HG02870 (cell line): Measurements from ENCODE around the gene GLIPR2.
"Not testable (repeated sequence)": the region's sequence is repeated elsewhere in the genome, so short reads cannot be mapped to it uniquely, and the experiment has no call there.

Experiments
- ATAC-seq: cut with Tn5 transposase; IDR thresholded peaks from one replicate; pipeline ENCODE4 v1.9.1; 2021; ENCODE audit warnings: mild to moderate bottlenecking, moderate library complexity; ENCODE audit not compliant: unreplicated experiment

Gene GLIPR2

GRCh38 chr9:36161187-36161586, 24.7 kb downstream of the GLIPR2 start:
- ATAC-seq: no peak

DNA sequence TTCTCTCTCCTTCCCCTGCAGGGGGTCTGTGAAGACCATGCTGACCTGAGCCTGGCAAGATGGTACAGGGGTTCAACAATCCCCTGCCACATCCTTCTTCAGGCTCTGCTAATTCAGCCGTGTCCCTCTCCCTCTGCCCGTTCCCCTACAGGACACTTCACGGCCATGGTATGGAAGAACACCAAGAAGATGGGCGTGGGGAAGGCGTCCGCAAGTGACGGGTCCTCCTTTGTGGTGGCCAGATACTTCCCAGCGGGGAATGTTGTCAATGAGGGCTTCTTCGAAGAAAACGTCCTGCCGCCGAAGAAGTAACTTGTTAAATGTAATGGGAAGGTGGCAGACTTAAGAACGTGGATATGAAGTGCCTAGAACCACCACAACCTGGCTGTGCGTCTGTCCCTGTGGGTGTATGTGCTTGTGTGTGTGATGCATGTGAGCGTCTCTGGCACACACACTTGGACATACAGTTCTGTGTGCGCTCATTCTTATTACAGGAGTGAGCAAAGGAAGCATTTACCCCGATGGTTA, 25.7 kb downstream of the GLIPR2 start:
- no peak for ATAC-seq

DNA sequence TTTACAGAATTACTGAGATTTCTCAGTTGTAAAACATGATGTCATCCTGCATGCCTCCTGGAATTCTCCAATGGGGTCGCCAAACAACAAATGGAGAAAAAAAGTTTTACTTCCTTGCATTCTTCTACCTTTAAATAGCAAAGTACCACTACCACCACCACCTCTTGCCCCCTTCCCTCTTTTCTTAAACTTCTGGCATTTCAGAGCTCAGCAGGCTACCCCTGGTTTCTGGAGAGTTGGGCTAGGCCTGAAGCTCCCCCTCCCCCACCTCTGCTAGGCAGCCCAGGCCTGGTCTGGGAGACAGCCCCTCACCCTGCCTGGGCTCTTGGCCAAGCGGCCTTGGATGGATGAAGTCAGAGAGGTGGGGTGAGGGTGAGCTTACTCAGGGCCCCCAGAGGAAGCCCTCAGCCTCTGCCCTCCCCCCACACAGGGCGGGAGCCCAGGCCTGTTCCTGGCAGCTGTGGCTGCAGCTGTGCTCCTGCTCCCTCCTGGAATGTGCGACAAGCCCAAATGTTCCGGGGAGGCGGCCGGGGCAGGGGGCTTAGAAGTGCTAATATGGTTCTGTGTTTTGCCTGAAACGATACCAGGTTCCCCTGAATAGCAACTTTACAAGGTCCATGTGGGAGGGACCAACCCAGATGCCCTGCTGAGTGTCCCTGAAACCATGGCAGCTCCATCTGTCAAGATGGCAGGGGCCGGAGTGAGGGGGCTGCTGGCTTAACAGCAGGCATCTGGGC, 26.7 kb downstream of the GLIPR2 start:
- no peak for ATAC-seq

GRCh38 chr9:36163786-36164170, 27.2 kb downstream of the GLIPR2 start:
- no peak for ATAC-seq

DNA sequence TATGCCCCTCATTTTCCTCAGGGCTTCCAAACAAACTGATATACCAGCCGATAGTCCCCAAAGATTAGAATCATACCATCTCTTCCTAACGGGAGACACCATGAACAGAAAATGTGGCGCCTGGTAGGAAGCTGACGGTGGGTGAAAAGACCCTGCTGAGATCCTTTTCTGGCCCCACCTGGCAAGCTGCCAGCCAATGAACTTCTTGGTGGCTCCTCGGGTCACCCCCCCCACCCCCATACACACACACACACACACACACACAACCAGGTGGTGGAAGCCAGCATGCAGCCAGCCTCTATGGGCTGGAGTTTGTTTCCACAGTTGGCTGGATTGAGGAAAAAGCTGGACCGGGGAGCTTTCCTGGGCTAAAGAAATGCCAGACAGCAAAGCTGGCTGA, 27.8 kb downstream of the GLIPR2 start:
- no peak for ATAC-seq

DNA sequence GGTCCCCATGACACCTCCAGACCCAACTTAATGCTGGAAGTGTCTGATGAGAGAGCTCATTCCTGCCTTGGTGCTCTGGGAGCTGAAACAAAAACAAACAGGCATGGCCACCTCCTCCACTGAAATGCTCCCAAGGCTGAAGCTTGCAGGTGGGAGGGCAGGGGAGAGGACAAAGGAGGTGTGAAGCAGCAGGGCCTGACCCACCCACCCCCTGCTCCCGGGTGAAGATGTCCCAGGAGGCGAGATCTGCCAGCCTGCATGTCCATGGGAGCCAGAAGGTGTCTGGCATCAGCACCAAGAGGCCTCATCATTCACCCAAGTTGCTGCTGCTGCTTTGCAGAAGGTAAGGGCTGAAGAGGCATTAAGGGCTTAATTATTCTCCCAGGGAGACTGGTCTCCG, 28.5 kb downstream of the GLIPR2 start:
- no peak for ATAC-seq

DNA sequence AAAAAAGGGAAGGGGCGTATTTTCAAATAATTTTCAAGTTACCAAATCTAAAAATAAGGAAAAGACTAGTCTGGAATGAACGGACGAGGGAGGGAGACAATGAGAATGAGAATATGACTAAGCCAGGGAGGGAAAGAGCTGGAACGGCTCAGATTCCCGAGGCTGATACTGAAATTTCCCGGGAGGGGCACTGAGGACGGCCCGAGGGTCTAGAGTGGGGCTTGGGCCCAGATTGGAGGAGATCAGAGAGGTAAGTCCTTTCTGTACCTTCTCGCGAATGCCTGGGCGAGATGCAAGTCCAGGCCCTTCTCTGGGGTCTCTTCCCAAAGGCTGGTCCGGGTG, 29.3 kb downstream of the GLIPR2 start:
- no peak for ATAC-seq

GRCh38 chr9:36166168-36166927, 29.8 kb downstream of the GLIPR2 start:
- ATAC-seq: peak; percentile 84

- no peak for ATAC-seq
Observed at GRCh38 chr9:36169166-36169565, 32.6 kb downstream of the GLIPR2 start, which contains the start of gene CCIN. TSS of gene CCIN (plus strand) at chr9:36169388. CDS start at chr9:36169503, 115 bp downstream.

- no peak for ATAC-seq
Observed at GRCh38 chr9:36169708-36170107, 33.2 kb downstream of the GLIPR2 start.

GRCh38 chr9:36170531-36170930, 34.0 kb downstream of the GLIPR2 start:
- no peak for ATAC-seq

DNA sequence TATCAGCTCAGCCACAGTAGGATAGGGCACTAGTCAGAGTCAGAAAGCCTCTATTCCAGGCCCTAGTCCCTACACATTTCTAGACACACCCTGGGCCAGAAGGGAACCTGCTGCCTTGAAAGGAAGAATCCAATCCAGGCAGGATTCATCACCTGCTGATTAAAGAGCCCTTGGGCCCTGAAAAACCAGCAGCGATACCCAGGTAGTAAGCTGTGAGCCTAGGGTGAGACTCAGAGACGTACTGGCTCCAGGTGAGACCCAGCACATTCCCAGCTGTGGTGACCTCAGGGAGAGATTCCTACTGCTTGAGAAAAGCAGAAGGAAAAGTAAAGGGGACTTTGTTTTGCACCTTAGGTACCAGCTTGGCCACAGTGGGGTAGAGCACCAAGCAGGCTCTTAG, 37.3 kb downstream of the GLIPR2 start:
- ATAC-seq: no peak

- no peak for ATAC-seq
Observed at GRCh38 chr9:36174271-36174670, 37.7 kb downstream of the GLIPR2 start.

- ATAC-seq: no peak
Observed at GRCh38 chr9:36174731-36175130, 38.2 kb downstream of the GLIPR2 start.

DNA sequence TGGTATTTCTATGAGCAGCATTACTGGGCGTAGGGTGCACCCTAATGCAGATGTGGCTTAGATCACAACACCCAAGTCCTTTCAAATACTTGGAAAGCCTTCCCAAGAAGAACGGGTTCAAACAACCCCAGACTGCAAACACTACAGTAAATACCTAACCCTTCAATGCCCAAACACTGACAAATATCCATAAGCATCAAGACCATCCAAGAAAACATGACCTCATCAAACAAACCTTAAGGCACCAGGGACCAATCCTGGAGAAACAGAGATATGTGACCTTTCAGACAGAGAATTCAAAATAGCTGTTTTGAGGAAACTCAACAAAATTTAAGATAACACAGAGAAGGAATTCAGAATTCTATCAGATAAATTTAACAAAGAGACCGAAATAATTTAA, 38.7 kb downstream of the GLIPR2 start:
- not testable (repeated sequence) for ATAC-seq

- not testable (repeated sequence) for ATAC-seq
Observed at GRCh38 chr9:36176496-36176895, 40.0 kb downstream of the GLIPR2 start.

GRCh38 chr9:36177571-36177970, 41.0 kb downstream of the GLIPR2 start:
- ATAC-seq: no peak

DNA sequence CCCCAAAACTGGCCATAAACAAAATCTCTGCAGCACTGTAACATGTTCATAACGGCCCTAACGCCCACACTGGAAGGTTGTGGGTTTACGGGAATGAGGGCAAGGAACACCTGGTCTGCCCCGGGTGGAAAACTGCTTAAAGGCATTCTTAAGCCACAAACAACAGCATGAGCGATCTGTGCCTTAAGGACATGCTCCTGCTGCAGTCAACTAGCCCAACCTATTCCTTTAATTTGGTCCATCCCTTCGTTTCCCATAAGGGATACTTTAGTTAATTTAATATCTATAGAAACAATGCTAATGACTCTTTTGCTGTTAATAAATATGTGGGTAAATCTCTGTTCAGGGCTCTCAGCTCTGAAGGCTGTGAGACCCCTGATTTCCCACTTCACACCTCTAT, 43.7 kb downstream of the GLIPR2 start:
- ATAC-seq: not testable (repeated sequence)

DNA sequence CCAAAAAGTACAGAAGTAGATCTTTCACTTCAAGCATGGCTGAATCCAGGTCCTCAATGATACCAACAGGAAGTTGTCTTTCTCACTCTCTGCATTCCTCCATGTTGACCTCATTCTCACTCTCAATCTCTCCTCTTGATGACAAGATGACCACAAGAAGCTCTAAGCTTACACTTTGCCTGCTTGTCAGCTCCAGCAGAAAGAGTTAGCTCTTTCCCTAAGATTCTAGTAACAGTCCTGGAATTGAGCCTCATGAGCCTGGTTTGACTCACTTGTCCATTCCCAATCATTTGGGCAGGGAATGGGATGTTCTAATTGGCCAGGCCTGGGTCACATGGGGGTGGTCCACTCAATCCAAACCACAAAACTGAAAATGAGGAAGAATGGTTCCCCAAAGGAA, 50.9 kb downstream of the GLIPR2 start:
- no peak for ATAC-seq

- no peak for ATAC-seq
Observed at GRCh38 chr9:36188212-36188611, 51.7 kb downstream of the GLIPR2 start.

DNA sequence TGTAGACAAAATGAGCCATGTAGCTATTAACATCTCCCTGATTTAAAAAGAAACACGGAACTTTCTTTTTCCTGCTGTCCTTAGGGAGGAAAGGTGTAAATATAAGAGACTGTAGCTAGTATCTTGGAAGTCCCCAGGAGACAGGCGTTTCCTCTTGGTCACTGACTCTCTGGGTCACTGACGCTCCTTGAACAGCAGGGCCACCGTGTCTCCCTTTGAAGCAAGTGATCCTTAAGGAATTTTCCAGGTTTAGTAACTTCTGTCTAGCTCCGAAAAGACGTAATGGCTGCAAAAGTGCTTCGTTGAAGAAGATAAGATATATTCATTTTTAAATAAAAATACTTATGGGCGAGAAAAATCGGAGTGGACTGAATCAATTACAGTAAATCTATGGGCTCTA, 53.4 kb downstream of the GLIPR2 start:
- ATAC-seq: no peak
